Germinal center (tissue), 1 donor: Measurements from ENCODE around the gene INTS6L.

ENCODE experiments used
- DNase-seq: peaks from one replicate; pipeline ENCODE4 v3.0.0; 2012; ENCODE audit warnings: mixed read lengths, low spot score

Gene INTS6L, protein sequence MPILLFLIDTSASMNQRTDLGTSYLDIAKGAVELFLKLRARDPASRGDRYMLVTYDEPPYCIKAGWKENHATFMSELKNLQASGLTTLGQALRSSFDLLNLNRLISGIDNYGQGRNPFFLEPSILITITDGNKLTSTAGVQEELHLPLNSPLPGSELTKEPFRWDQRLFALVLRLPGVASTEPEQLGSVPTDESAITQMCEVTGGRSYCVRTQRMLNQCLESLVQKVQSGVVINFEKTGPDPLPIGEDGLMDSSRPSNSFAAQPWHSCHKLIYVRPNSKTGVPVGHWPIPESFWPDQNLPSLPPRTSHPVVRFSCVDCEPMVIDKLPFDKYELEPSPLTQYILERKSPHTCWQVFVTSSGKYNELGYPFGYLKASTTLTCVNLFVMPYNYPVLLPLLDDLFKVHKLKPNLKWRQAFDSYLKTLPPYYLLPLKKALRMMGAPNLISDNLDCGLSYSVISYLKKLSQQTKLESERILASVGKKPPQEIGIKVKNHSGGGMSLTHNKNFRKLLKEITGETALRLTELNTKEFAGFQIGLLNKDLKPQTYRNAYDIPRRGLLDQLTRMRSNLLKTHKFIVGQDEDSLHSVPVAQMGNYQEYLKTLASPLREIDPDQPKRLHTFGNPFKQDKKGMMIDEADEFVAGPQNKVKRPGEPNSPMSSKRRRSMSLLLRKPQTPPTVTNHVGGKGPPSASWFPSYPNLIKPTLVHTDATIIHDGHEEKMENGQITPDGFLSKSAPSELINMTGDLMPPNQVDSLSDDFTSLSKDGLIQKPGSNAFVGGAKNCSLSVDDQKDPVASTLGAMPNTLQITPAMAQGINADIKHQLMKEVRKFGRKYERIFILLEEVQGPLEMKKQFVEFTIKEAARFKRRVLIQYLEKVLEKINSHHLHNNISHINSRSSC

DNA sequence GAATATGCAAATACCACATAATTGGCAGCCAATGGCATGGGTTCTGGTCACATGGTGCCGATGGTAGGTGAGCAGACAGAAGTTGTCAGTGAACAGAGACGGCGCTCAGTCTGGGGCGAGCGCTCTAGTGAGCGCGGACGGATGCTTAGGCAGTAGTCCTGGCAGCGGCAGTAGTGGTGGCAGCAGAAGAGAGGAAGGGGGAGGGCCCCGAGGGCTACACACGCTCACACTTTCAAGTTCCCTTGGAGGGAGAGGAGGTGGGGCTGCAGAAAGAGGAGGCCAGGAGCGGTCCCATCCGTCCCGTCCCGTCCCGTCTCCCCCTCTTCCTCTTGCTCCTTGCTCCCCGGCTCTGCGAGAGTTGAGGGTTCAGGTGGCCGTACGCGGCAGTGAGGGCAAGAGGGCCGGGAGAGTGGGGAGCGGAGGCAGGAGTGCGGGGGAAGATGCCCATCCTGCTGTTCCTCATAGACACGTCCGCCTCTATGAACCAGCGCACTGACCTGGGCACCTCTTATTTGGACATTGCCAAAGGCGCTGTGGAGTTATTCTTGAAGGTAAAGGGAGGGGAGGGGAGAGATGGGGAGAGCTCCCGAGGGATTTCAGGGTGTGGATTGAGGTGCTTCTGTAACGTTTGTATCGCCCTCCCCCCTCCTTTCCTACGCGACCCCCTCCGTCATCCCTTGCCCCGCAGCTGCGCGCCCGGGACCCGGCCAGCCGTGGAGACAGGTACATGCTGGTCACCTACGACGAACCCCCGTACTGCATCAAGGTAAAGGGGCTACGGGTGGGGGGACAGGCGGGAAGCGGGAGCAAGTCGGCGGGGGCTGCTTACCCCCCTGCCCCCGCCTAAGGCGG, at the start of gene INTS6L:
TSS of gene INTS6L (plus strand) at position 108 of the 852 bp plus-strand sequence. CDS start at position 441, 333 bp downstream.
- peak; percentile 78 for DNase-seq

GRCh38 chrX:135476378-135476777, 44.1 kb upstream of the INTS6L start:
- DNase-seq: no peak

DNA sequence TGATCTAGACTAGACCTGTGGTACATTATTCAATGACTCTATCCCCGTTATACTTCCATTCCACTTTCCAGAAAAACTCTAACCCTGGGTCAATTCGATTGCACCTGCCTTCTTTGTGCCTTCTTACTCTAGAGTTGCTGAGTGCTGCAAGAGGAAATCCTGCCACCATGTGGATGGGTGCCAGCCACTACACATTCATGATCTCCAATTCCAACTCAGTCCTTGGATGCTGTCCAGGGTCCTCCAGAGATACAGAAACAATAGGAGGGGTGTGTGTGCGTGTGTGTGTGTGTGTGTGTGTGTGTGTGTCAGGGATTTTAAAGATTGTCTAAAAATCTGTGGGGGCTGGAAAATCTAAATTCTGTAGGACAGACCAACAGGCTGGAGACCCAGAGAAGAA, 42.9 kb upstream of the INTS6L start:
- no peak for DNase-seq

DNA sequence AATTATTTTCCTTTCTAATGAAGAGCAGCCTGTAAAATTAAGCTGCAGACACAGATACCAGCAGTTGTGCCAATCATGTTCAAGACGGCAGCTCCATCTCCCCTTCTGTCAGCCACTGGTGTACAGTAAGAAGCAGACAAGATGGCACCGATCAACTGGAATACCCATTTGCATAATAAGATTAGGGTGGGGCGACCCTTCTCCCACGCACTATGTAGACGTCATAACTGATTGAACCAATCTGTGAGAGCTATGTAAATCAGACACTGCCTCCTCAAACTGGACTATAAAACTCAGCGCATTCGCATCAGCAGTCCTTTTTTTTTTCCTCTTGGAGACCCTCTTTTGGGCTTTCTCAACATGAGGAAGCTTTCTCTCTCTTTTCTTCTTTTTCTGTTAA, 40.4 kb upstream of the INTS6L start:
- no peak for DNase-seq

- DNase-seq: no peak
Measured at GRCh38 chrX:135481696-135482179, 38.7 kb upstream of the INTS6L start.

DNA sequence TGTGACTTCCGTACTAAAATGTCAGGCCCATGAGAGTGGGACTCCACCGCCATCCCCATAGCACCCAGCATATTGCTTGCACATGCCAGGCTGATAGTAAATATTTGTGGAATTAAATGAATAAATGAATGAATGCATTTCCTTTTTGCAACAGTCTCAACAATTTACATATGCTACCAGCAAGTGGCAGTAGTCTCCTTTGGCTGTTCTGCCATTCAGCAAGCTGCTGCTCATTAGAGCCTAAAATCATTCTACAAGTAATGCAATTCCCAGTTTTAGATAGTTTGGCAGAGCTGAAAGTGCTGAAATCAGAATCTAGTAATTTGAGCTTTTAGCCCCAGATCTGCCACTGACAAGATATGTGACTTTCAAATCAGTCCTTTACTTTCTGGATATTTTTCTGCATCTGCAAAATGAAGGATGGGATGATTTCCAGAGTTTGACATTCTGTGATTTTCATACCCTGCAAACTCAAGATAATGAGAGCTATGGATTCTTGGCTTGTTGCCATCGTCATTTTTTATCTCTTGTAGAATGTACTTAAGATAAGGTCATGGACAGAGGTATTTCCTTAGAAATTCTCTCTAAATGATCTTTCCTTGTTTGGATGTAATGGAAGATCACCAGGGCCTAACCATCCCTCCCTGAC, 35.7 kb upstream of the INTS6L start:
- DNase-seq: peak; percentile 4

- peak; percentile 43 for DNase-seq
Measured at GRCh38 chrX:135489542-135489941, 30.9 kb upstream of the INTS6L start.

DNA sequence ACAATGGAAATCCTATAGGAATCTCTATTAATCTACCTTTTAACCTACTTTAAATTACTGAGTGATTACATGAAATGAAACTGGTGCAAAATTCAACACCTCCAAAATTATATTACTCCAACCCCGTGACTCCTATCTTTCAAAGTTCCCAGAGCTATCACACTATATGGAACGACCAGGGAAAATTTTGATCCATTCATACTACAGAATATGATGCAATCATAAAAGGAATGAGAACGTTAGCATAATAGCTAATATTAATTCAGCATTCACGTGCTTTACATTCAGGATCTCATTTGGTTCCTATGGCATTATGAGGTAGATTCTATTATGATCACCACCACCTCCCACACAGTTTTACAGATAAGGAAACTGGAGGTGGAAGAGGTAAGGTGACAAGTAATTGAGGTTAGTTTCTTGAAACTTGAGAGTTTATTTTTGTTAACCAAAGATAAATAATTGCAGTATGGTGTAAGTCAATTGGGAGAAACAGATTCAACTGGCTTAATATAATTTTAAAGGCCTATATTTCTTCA, 29.4 kb upstream of the INTS6L start:
- no peak for DNase-seq

- DNase-seq: no peak
Measured at GRCh38 chrX:135494453-135494852, 26.0 kb upstream of the INTS6L start.

- DNase-seq: no peak
Measured at GRCh38 chrX:135497736-135498135, 22.7 kb upstream of the INTS6L start.

GRCh38 chrX:135498236-135498635, 22.2 kb upstream of the INTS6L start:
- no peak for DNase-seq

DNA sequence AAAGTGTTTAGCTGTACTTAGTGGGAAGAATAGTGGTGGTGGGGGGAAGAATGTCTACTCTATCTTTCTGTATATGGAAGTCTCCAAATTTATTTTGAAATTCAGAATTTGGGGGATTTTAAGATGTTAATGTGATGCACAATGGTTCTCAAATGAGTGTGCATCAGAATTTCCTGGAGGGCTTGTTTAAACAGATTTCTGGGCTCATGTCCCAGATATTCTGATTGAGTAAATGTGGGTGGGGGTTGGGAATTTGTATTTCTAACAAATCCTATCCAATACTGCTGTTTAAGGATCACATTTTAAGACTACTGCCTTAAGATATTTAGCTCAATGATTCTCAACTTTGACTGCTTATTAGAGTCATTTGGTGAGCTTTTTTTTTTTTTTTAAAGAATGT, 15.1 kb upstream of the INTS6L start:
- no peak for DNase-seq

DNA sequence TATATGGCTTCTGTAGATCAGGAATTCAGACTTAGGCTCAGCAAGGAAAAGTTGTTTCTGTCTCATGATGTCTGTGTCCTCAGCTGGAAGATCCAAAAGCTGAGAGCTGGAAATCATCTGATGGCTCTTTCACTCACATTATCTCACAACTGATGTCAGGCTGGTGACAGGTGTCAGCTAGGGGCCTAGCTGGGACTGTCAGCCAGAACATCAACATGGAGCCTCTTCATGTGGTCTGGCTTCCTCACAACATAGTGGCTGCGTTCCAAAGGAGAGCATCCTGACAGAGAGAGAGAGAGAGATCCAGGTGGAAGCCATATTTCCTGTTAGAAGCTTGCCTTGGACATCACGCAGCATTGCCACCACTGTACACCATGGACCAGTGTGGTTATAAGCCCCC, 10.6 kb upstream of the INTS6L start:
- DNase-seq: no peak

DNA sequence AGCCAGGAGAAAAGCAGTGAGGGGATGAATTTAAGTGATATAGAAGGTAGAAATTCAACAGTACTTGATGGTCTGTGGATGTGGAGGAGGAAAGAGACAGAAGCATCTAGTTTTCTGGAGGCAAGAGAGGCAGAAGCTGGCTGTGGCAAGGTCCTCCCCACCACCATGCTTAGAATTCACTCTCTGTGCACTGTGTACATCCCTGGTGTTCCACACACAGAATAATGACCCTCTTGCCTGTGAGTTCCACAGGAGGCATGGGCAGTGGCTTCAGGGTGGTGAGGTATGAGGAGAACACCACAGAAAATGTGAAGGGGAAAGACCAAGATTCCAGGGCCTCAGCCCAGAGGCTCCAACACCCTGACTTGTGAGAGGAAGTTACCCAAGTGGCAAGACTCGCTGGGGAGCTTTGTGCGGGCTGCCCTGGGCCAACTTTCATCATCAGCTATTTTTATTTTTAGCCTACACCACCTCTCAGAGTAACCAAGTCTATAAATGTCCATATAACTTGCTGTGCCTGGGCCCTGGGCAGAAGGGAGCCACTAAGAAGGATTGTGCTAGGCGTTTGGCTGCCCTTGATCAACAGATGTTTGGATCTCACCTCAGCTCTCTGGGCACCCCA, 7.8 kb upstream of the INTS6L start:
- no peak for DNase-seq

DNA sequence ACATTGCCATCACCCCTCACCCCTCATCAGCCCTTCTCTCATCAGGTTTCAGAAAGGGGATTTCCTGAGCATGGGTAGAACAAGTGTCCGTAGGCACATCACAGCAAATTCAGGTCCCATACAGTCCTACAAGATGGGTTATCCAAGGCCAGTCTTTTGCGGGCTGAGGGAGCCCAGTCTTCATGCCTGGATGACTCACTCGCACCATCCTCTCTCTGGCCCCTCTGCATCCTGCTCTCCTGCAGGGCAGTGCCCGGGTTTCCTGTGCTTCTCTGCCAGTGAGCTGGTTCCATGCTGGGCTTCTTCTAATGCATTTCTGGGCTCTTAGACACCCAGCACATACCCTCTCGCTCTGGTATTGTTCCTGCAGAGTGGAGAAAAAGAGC, 7.3 kb upstream of the INTS6L start:
- DNase-seq: no peak

DNA sequence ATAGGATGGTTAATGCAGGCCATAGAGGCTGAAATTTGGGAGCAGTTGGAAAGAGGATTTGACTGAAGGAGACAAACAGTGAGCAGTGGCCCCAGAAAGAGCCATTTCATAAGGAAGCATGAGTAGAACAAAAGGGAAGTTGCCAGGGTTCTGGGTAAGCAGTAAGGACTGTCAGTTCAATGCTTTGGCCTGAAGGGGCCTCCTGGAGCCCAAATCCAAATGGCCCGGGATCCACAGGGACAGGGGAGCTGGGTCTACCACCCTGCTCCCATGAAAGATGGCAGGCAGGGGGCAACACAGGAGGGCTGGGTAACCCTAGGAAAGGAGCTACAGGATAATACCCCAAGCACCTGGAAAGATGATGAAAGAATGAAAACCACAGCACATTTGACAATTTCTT, 4.1 kb upstream of the INTS6L start:
- peak; percentile 9 for DNase-seq

DNA sequence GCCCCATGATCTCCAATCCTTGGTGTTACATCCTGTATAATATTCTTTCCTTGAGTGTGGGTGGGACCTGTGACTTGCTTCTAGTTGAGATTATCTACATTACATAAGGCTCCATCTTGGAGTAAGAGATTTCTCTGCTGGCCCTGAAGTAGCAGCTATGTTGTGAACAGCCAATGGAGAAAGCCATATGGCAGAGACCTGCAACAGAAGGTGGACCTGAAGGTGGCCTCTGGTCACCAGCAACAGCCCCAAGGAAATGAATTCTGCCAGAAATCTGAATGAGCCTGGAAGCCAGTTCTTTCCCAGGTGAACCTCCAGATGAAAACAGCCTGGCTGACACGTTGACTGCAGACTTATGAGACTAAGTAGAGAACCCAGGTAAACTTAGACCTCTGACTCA, 2.3 kb upstream of the INTS6L start:
- DNase-seq: no peak

- no peak for DNase-seq
Measured at GRCh38 chrX:135520022-135520552, 373 bp upstream of the INTS6L start.

GRCh38 chrX:135521405-135522131, 1.1 kb downstream of the INTS6L start:
- DNase-seq: peak; percentile 81

- no peak for DNase-seq
Measured at GRCh38 chrX:135522132-135522530, 1.7 kb downstream of the INTS6L start.
